ENCODE data around the gene SACM1L.

Gene SACM1L

DNA sequence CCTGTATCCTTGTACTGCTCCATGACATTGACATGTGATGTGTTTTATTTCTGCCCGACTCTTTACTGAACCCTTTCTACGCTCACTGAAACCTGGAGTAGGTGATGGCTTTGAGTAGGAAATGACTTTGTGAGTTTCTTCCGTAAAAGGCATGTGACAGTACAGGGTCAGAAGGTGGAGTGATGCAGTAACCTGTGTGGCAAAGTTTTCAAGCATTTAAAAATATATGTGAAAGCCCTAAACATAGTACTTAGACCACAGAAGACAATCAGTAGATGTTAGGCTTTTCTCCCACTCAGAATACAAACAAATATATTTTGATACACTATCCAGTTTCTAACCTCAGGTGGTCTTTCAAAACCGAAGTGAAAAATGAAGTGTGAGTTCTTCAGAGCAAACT lies 31.3 kb upstream of the SACM1L start:
- no peak for ATAC-seq
- Mint-ChIP-seq H3K4me3 (no peak overlapping the region), H3K36me3 (peaks cover 9% of the 10 kb centered on the region), H3K27me3 (no peaks in the 10 kb centered on the region), H3K27ac (no peak overlapping the region), H3K4me1 (peaks cover 35% of the 10 kb centered on the region), H3K9me3 (no peaks in the 10 kb centered on the region)

- no peak for ATAC-seq
- Mint-ChIP-seq H3K36me3 (peaks cover 5% of the 10 kb centered on the region), H3K4me1 (peaks cover 33% of the 10 kb centered on the region), H3K27ac (peak overlapping the region; percentile 23), H3K27me3 (no peaks in the 10 kb centered on the region), H3K4me3 (no peak overlapping the region), H3K9me3 (no peaks in the 10 kb centered on the region)
These were observed 29.3 kb upstream of the SACM1L start for GRCh38 chr3:45659661-45660566.

DNA sequence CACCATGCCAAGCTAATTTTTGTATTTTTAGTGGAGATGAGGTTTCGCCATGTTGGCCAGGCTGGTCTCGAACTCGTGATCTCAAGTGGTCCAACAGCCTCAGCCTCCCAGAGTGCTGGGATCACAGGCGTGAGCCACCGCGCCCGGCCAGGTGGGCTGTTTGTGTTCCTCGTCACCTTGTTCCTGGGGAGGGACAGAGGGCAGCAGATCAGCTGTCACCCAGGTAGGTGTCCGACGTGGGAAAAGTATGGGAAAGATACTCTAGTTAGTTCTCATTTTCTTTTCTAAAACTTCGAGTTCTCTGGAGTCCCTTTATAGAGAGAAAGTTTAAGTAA lies 28.7 kb upstream of the SACM1L start:
- no peaks in the 10 kb centered on the region for H3K27me3 Mint-ChIP-seq
- no peak overlapping the region for H3K27ac Mint-ChIP-seq
- peaks cover 39% of the 10 kb centered on the region for H3K4me1 Mint-ChIP-seq
- H3K36me3 Mint-ChIP-seq = peaks cover 5% of the 10 kb centered on the region
- H3K4me3 Mint-ChIP-seq = no peak overlapping the region
- no peak for ATAC-seq
- H3K9me3 Mint-ChIP-seq = no peaks in the 10 kb centered on the region

DNA sequence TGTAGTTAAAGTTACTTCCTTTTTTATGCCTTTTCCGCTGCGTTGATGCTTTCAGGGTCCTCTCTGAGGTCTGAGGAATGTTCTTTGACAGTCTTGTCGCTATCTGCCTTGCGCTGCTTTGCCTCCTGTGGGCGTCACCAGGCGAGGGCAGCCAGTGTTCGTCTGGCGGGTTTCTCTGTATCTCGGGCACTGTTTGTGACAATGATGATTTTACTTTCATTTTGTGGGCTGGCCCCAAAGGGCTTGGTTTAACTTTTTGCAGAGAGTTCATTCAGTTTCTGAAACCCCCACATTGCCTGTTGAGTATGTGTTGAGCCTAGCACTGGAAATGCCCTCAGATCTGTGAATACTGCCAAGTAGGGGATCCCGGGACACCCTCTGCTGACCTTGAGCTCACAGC lies 24.6 kb upstream of the SACM1L start:
- peaks cover 37% of the 10 kb centered on the region for H3K4me1 Mint-ChIP-seq
- H3K27ac Mint-ChIP-seq = peak overlapping the region; percentile 76
- no peaks in the 10 kb centered on the region for H3K27me3 Mint-ChIP-seq
- H3K4me3 Mint-ChIP-seq = peak overlapping the region; percentile 75
- ATAC-seq = peak; percentile 93
- no peaks in the 10 kb centered on the region for H3K9me3 Mint-ChIP-seq
- H3K36me3 Mint-ChIP-seq = peaks cover 36% of the 10 kb centered on the region

DNA sequence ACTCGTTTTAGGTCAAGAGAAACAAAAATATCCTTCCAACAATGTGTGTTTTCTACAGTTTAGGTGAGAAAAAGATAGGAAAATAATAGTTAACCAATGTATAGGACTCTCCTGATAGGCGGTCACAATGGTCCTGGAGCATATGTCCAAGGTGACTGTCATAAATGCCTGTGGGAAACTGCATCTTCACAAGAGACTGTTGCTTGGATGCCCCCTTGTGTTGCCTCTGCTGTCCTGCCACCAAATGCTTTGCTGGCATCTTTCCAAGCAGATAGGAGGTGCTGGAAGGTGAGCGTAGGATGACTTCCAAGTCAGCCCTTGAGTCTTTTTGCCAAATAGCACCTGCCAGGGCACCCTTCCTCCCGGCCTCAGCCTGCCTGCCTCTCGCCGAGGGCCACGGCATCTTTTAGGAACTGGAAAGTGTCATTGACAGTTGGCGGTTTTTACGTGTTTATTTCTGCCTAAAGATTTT lies 24.1 kb upstream of the SACM1L start:
- Mint-ChIP-seq H3K4me3 (peak overlapping the region; percentile 75), H3K36me3 (peaks cover 38% of the 10 kb centered on the region), H3K27ac (peak overlapping the region; percentile 76), H3K27me3 (no peaks in the 10 kb centered on the region), H3K9me3 (no peaks in the 10 kb centered on the region), H3K4me1 (peaks cover 32% of the 10 kb centered on the region)
- peak; percentile 57 for ATAC-seq

DNA sequence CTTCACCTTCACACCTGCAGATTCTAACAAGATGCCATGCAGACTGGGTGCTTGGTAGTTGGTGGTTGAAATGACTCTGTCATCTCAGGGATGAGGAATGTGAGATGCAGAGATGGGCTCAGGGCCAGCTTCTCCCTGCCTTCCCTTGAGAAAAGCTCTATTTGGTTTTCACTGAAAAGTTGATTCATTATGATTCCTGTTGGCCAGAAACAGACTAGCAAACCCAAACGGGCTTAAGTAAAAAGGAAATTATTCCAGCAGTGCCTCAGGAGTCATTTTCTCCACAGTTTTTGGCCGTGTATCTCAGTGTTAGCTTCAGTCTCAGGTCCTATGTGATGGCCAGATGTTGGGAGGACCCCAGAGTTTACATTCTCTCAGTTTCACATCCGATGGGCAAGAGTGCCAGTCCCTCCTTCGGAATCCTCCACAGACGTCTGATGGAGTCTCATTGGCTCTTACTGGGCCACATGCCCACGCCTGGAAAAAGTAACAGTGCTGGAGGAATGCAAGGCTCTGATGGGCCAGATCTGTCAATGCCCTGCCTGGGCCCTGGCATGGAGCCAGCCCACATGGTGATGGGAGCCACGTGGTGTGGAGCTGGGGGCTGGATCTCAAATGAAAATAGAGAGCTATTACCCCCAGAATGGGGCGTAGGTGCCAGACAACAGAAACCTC lies 22.3 kb upstream of the SACM1L start:
- Mint-ChIP-seq H3K9me3 (no peaks in the 10 kb centered on the region), H3K27ac (peak overlapping the region; percentile 25), H3K27me3 (no peaks in the 10 kb centered on the region), H3K4me3 (no peak overlapping the region), H3K4me1 (peaks cover 29% of the 10 kb centered on the region), H3K36me3 (peaks cover 42% of the 10 kb centered on the region)
- no peak for ATAC-seq

DNA sequence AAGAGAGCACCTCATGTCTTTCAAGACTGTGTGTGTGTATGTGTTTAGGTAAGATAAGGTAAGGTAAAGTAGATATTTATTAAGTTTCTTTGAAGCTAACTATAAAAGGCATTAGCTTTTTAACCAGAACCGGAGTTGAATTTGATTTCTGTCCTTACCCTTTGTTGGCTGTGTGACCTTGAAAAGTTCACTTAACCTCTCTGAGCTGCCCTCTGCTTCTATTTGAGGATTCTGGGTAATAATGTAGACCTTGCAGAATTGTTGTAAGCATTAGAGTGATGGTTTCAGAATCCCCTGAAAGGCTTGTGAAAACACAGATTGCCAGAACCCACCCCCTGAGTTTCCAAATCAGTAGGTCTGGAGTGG lies 21.6 kb upstream of the SACM1L start:
- H3K27ac Mint-ChIP-seq = no peak overlapping the region
- no peak for ATAC-seq
- H3K9me3 Mint-ChIP-seq = no peaks in the 10 kb centered on the region
- H3K4me1 Mint-ChIP-seq = peaks cover 29% of the 10 kb centered on the region
- H3K4me3 Mint-ChIP-seq = no peak overlapping the region
- peaks cover 48% of the 10 kb centered on the region for H3K36me3 Mint-ChIP-seq
- H3K27me3 Mint-ChIP-seq = no peaks in the 10 kb centered on the region

DNA sequence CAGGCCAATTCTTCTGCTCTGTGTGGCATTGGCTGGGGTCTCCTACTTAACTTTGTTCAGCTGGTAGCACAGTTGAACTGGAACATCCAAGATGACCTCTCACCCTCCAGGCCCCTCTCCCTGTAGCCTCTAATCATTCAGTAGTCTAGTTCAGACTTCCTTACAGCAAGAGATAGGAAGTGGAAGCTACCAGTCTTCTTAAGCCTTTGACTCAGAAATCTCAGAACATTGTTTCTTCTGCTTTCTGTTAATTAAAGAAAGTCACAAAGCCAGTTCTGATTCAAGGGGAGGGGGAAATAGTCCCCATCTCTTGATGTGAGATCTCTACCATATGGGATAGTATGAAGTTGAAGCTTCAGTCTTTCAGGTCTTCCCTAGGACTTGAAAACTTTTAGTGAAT lies 18.8 kb upstream of the SACM1L start:
- peaks cover 72% of the 10 kb centered on the region for H3K36me3 Mint-ChIP-seq
- ATAC-seq = no peak
- no peak overlapping the region for H3K27ac Mint-ChIP-seq
- H3K27me3 Mint-ChIP-seq = no peaks in the 10 kb centered on the region
- no peaks in the 10 kb centered on the region for H3K9me3 Mint-ChIP-seq
- no peak overlapping the region for H3K4me3 Mint-ChIP-seq
- peaks cover 13% of the 10 kb centered on the region for H3K4me1 Mint-ChIP-seq

DNA sequence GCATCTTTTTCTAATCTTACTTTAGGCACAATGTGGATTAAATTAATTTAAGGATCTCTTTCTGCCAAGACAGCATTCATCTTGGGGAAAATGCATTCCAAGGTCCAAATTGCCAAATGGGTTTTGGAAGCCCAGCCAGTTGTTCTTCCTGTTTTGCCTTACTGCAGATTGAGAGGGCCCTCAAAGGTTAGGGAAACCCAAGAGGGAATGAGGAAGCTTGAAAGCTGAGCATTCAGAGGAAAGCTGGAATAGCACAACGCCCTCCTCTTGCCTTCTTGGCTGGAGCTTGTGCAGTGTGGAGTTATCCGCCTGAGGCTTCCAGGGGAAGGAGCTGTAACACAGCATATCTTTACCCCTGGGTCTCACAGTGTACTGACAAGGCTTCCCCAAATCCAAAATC lies 18.2 kb upstream of the SACM1L start:
- Mint-ChIP-seq H3K36me3 (peaks cover 69% of the 10 kb centered on the region), H3K27me3 (no peaks in the 10 kb centered on the region), H3K9me3 (no peaks in the 10 kb centered on the region), H3K4me1 (peaks cover 8% of the 10 kb centered on the region), H3K27ac (no peak overlapping the region), H3K4me3 (no peak overlapping the region)
- ATAC-seq = no peak

- peaks cover 67% of the 10 kb centered on the region for H3K36me3 Mint-ChIP-seq
These were observed 15.9 kb upstream of the SACM1L start for GRCh38 chr3:45673273-45673672.

GRCh38 chr3:45676325-45677032 lies 12.7 kb upstream of the SACM1L start:
- Mint-ChIP-seq H3K4me1 (peaks cover 16% of the 10 kb centered on the region), H3K4me3 (no peak overlapping the region), H3K27me3 (no peaks in the 10 kb centered on the region), H3K9me3 (no peaks in the 10 kb centered on the region), H3K27ac (peak overlapping the region; percentile 74), H3K36me3 (peaks cover 62% of the 10 kb centered on the region)
- ATAC-seq = no peak

More at GRCh38 chr3:45673273-45673672, 15.9 kb upstream of the SACM1L start:
- H3K4me1 Mint-ChIP-seq = peaks cover 9% of the 10 kb centered on the region
- H3K27ac Mint-ChIP-seq = no peak overlapping the region
- no peaks in the 10 kb centered on the region for H3K9me3 Mint-ChIP-seq
- no peaks in the 10 kb centered on the region for H3K27me3 Mint-ChIP-seq
- no peak overlapping the region for H3K4me3 Mint-ChIP-seq
- ATAC-seq = no peak

DNA sequence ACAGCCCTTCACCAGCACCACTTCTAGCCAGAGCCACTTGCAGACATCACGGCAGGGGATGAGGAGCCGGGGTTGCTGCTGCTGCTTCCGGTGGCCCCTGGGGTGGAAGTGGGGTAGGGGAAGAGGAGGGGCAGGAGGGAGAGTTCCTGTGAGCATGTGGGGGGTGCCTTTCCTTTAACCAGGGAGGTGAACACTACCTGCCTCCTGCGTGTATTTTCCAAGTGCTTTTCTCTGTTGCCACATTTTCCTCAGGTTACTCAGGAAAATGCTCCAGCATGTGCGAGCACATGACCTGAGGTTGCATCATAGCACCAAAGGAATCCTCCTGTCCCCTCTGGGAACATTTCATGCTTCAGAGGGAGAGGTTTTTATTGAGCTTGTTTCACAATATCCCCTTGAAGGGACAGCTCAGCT lies 12.2 kb upstream of the SACM1L start:
- ATAC-seq = peak; percentile 45
- peaks cover 16% of the 10 kb centered on the region for H3K4me1 Mint-ChIP-seq
- H3K4me3 Mint-ChIP-seq = no peak overlapping the region
- H3K9me3 Mint-ChIP-seq = no peaks in the 10 kb centered on the region
- peak overlapping the region; percentile 74 for H3K27ac Mint-ChIP-seq
- H3K27me3 Mint-ChIP-seq = no peaks in the 10 kb centered on the region
- peaks cover 60% of the 10 kb centered on the region for H3K36me3 Mint-ChIP-seq

- H3K27me3 Mint-ChIP-seq = no peaks in the 10 kb centered on the region
- H3K4me3 Mint-ChIP-seq = no peak overlapping the region
- H3K36me3 Mint-ChIP-seq = peaks cover 60% of the 10 kb centered on the region
- H3K9me3 Mint-ChIP-seq = no peaks in the 10 kb centered on the region
- H3K4me1 Mint-ChIP-seq = peaks cover 16% of the 10 kb centered on the region
- H3K27ac Mint-ChIP-seq = peak overlapping the region; percentile 74
- ATAC-seq = no peak
These were observed 11.4 kb upstream of the SACM1L start for GRCh38 chr3:45677841-45678240.

- no peaks in the 10 kb centered on the region for H3K9me3 Mint-ChIP-seq
- H3K4me1 Mint-ChIP-seq = peaks cover 16% of the 10 kb centered on the region
- no peaks in the 10 kb centered on the region for H3K27me3 Mint-ChIP-seq
- peak; percentile 67 for ATAC-seq
- H3K36me3 Mint-ChIP-seq = peaks cover 53% of the 10 kb centered on the region
- no peak overlapping the region for H3K4me3 Mint-ChIP-seq
- peak overlapping the region; percentile 72 for H3K27ac Mint-ChIP-seq
These were observed 9.4 kb upstream of the SACM1L start for GRCh38 chr3:45679805-45680204.

DNA sequence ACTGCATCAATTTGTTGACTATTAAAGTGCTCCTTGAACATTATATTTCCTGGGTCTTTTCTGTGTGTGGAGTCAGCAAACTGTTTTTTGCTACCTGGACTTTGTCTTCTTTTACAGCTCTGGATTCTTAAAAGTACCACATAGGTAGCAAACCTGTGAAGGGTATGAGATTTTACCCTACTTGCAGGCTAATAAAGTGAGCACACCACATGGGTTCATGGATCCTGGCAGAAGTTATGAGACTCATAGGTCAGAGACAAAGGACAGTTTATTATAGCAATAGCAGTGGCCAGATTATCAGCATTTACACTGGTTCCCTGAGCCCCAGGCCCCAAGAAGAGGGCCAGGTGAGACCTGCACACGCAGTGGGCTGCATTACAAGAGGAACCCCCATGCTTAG lies 8.0 kb upstream of the SACM1L start:
- Mint-ChIP-seq H3K36me3 (peaks cover 47% of the 10 kb centered on the region), H3K4me3 (no peak overlapping the region), H3K27me3 (no peaks in the 10 kb centered on the region), H3K9me3 (no peaks in the 10 kb centered on the region), H3K27ac (no peak overlapping the region), H3K4me1 (peaks cover 22% of the 10 kb centered on the region)
- no peak for ATAC-seq

Measured in stimulated activated memory B cell treated with anti-CD40 and anti-IgM and Interleukin-4, amounts not matched to agents 10 μg/mL and 1 μg/mL and 100 μg/mL, for 72 hours (primary cell).